Gastroesophageal sphincter (tissue), 3 donors: ENCODE measurements around the gene FGA.

Experiments
- POLR2A ChIP-seq, 2 donors: fragments of 450-650 bp; IDR thresholded peaks; one replicate each; pipeline ENCODE4 v1.6.1; 2017; ENCODE audit warnings: antibody characterized with exemption in 2 of 2, mild to moderate bottlenecking in 2 of 2, moderate library complexity in 1 of 2
- POLR2AphosphoS5 ChIP-seq: sonication (generic); formaldehyde crosslinking; IDR thresholded peaks from one replicate; pipeline ENCODE4 v1.6.1; 2017; ENCODE audit warnings: antibody characterized with exemption
- TF ChIP-seq, protein P1 (sequence below), 4 experiments: fragments of 200-600 bp in 2 of 4; fragments of 450-650 bp in 2 of 4; sonication (generic) in 1 of 4; IDR thresholded peaks; one replicate each; pipeline ENCODE4 v1.5.1; 2017 to 2019; ENCODE audit warnings: antibody characterized with exemption in 4 of 4, mild to moderate bottlenecking in 2 of 4, moderate library complexity in 2 of 4

DNA sequence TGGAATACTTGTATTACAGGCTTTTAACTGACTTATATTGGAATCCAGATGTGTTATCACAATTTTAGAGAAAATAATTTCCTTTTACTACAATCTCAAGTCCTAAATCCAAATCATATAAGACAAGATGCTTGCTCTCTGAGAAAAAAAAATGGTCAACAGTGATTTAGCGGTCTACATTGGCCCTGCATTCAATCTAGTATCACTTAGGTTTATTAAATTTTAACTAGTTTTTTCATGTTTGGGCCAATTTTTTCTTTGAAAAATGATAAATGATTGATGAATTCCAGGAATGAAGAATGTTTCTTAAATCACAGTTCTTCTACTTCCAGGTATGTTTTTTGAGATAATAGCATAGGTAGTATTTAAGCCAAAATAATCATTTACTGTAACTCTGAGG is 24.7 kb upstream of the FGA start:
- TF ChIP-seq, protein P1, sequence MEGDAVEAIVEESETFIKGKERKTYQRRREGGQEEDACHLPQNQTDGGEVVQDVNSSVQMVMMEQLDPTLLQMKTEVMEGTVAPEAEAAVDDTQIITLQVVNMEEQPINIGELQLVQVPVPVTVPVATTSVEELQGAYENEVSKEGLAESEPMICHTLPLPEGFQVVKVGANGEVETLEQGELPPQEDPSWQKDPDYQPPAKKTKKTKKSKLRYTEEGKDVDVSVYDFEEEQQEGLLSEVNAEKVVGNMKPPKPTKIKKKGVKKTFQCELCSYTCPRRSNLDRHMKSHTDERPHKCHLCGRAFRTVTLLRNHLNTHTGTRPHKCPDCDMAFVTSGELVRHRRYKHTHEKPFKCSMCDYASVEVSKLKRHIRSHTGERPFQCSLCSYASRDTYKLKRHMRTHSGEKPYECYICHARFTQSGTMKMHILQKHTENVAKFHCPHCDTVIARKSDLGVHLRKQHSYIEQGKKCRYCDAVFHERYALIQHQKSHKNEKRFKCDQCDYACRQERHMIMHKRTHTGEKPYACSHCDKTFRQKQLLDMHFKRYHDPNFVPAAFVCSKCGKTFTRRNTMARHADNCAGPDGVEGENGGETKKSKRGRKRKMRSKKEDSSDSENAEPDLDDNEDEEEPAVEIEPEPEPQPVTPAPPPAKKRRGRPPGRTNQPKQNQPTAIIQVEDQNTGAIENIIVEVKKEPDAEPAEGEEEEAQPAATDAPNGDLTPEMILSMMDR (IDR thresholded peaks at IDR 0.05): no peak
- TF ChIP-seq POLR2A (IDR thresholded peaks at IDR 0.05): no peak
- no peak for TF ChIP-seq POLR2AphosphoS5
